AG08395 (cell line): ENCODE measurements around the gene DMD.
"Not testable (repeated sequence)": the region's sequence is repeated elsewhere in the genome, so short reads cannot be mapped to it uniquely, and the experiment has no call there.

Experiments used
- DNase-seq: peaks from one replicate; pipeline ENCODE4 v3.0.0; 2012; ENCODE audit warnings: mixed read lengths, low spot score

The DMD gene

GRCh38 chrX:32847921-32848320 is 363.4 kb downstream of the DMD start:
- DNase-seq = no peak

- no peak for DNase-seq
Measured at GRCh38 chrX:32842053-32842452, 369.3 kb downstream of the DMD start.

- DNase-seq = no peak
Measured at GRCh38 chrX:32839781-32840180, 371.6 kb downstream of the DMD start.

GRCh38 chrX:32825009-32825408 is 386.3 kb downstream of the DMD start:
- no peak for DNase-seq

GRCh38 chrX:32804034-32804433 is 407.3 kb downstream of the DMD start:
- no peak for DNase-seq

GRCh38 chrX:32798990-32799389 is 412.4 kb downstream of the DMD start:
- DNase-seq = no peak

GRCh38 chrX:32788936-32789335 is 422.4 kb downstream of the DMD start:
- DNase-seq = no peak

- no peak for DNase-seq
Measured at GRCh38 chrX:32780109-32780508, 431.2 kb downstream of the DMD start.

- DNase-seq = no peak
Measured at GRCh38 chrX:32778965-32779364, 432.4 kb downstream of the DMD start.

- no peak for DNase-seq
Measured at GRCh38 chrX:32774966-32775365, 436.4 kb downstream of the DMD start.

- no peak for DNase-seq
Measured at GRCh38 chrX:32749070-32749469, 462.3 kb downstream of the DMD start.

GRCh38 chrX:32745323-32745722 is 466.0 kb downstream of the DMD start:
- no peak for DNase-seq

GRCh38 chrX:32744921-32745320 is 466.4 kb downstream of the DMD start:
- DNase-seq = no peak

GRCh38 chrX:32741910-32742309 is 469.4 kb downstream of the DMD start:
- no peak for DNase-seq

GRCh38 chrX:32708542-32708941 is 502.8 kb downstream of the DMD start:
- DNase-seq = no peak

- DNase-seq = not testable (repeated sequence)
Measured at GRCh38 chrX:32705385-32705784, 506.0 kb downstream of the DMD start.

- DNase-seq = no peak
Measured at GRCh38 chrX:32687379-32687778, 524.0 kb downstream of the DMD start.

- no peak for DNase-seq
Measured at GRCh38 chrX:32678487-32678886, 532.9 kb downstream of the DMD start.

- no peak for DNase-seq
Measured at GRCh38 chrX:32673193-32673592, 538.2 kb downstream of the DMD start.

- DNase-seq = no peak
Measured at GRCh38 chrX:32662516-32662915, 548.8 kb downstream of the DMD start.

GRCh38 chrX:32644476-32645245 is 566.7 kb downstream of the DMD start:
- DNase-seq = no peak

- no peak for DNase-seq
Measured at GRCh38 chrX:32642283-32642682, 569.1 kb downstream of the DMD start.

- no peak for DNase-seq
Measured at GRCh38 chrX:32618154-32618553, 593.2 kb downstream of the DMD start.

GRCh38 chrX:32614707-32615106 is 596.6 kb downstream of the DMD start:
- DNase-seq = no peak
